ENCODE data around the gene DYNC2I2.
A peak's percentile ranks its signal among the peaks of the same experiment; 100 is the strongest.

The DYNC2I2 gene

GRCh38 chr9:128607642-128608350, 48.9 kb downstream of the DYNC2I2 start:
- TF ChIP-seq, protein P1, sequence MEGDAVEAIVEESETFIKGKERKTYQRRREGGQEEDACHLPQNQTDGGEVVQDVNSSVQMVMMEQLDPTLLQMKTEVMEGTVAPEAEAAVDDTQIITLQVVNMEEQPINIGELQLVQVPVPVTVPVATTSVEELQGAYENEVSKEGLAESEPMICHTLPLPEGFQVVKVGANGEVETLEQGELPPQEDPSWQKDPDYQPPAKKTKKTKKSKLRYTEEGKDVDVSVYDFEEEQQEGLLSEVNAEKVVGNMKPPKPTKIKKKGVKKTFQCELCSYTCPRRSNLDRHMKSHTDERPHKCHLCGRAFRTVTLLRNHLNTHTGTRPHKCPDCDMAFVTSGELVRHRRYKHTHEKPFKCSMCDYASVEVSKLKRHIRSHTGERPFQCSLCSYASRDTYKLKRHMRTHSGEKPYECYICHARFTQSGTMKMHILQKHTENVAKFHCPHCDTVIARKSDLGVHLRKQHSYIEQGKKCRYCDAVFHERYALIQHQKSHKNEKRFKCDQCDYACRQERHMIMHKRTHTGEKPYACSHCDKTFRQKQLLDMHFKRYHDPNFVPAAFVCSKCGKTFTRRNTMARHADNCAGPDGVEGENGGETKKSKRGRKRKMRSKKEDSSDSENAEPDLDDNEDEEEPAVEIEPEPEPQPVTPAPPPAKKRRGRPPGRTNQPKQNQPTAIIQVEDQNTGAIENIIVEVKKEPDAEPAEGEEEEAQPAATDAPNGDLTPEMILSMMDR (IDR thresholded peaks at IDR 0.05; ENCODE audit: low read length, missing control alignments), result no peak
- peak; percentile 16 for DNase-seq (ENCODE audit: low read depth)
- no peak overlapping the region for H3K4me3 ChIP-seq (replicated peaks; ENCODE audit: low read depth, low read length)

DNA sequence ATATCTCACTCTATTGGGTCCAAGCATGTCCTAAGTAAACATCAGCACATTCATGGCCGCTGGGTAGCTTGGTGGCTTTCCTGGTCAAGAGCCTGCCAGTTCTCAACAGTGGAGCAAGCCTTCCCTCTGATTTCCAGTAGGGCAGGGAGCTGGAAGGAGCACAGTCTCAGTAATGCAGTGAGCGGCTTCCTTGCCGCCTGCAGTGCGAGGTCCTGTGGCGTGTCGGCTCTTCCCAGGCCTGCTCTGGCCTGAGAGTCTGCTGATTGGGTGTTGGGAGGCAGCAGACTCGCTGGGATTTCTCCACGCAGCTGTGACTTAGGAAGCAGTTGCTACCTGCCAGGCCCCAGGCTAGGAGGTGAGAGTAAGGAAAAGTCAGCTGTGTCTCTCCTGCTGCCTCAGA, 53.0 kb downstream of the DYNC2I2 start:
- DNase-seq (ENCODE audit: low read depth), result no peak
- H3K4me3 ChIP-seq (replicated peaks; ENCODE audit: low read depth, low read length), result no peak overlapping the region
- TF ChIP-seq, protein P1 (IDR thresholded peaks at IDR 0.05; ENCODE audit: low read length, missing control alignments), result no peak

- no peak overlapping the region for H3K4me3 ChIP-seq (replicated peaks; ENCODE audit: low read depth, low read length)
- TF ChIP-seq, protein P1 (IDR thresholded peaks at IDR 0.05; ENCODE audit: low read length, missing control alignments), result no peak
- DNase-seq (ENCODE audit: low read depth), result no peak
Observed at GRCh38 chr9:128600099-128600498, 56.5 kb downstream of the DYNC2I2 start.

DNA sequence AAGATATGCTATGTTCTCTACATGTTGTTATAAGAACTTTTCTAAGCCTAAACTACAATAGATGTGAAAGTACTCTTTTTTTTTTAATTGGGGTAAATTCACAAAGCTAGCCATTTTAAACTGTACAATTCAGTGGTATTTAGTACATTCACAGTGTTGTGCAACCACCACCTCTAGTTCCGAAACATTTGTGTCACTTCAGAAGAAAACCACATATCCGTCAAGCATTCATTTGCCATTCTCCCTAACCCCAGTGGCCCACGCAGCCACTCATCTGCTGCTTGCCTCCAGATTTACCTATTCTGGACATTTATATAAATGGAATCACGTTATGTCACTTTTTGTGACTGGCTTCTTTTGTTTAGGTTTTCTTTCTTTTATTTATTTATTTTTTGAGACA, 61.2 kb downstream of the DYNC2I2 start:
- TF ChIP-seq, protein P1 (IDR thresholded peaks at IDR 0.05; ENCODE audit: low read length, missing control alignments), result no peak
- no peak for DNase-seq (ENCODE audit: low read depth)
- H3K4me3 ChIP-seq (replicated peaks; ENCODE audit: low read depth, low read length), result no peak overlapping the region

DNA sequence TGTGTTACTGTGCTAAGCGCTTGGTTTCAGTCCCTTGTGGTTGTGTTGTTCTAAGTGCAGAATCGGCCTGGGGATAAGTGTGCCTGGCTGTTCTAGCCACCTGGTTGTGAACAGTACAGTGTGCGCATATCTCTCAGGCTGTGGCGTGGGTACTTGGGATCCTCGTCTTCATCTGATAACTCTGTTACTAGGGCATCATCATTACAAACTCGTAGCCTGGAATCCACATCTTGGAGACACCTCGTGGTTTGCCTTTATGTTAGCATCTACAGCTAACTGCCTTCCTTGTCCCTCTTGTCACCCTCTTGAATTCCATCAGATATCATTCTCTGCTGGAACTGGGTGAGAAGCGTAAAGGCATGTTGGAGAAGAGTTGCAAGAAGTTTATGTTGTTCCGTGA, 62.8 kb downstream of the DYNC2I2 start:
- H3K4me3 ChIP-seq (replicated peaks; ENCODE audit: low read depth, low read length), result no peak overlapping the region
- no peak for DNase-seq (ENCODE audit: low read depth)
- TF ChIP-seq, protein P1 (IDR thresholded peaks at IDR 0.05; ENCODE audit: low read length, missing control alignments), result no peak

- TF ChIP-seq, protein P1 (IDR thresholded peaks at IDR 0.05; ENCODE audit: low read length, missing control alignments), result no peak
- no peak overlapping the region for H3K4me3 ChIP-seq (replicated peaks; ENCODE audit: low read depth, low read length)
- no peak for DNase-seq (ENCODE audit: low read depth)
Observed at GRCh38 chr9:128593039-128593438, 63.6 kb downstream of the DYNC2I2 start.

All from fibroblast of pulmonary artery (primary cell).